ENCODE data around the gene APOA5. TPM values are rescaled to one million over a fixed set of nuclear protein-coding genes. Genes with fewer than 3 reads are reported as not detected.

The APOA5 gene
- total and polyA plus RNA-seq, 2 of the 13 experiments (the other 11 are each of a cell fraction or from before 2014, with no cell fraction given) = 44.0 to 49.1 TPM

GRCh38 chr11:116791002-116791812 is 472 bp downstream of the APOA5 start (continued):
- TF ChIP-seq ZNF407 (CRISPR knock-in tag; IDR thresholded peaks at IDR 0.05; ENCODE audit: not compliant biosample characterization) (peak; percentile 65), NAIF1 (CRISPR knock-in tag; IDR thresholded peaks at IDR 0.05; ENCODE audit: borderline replicate concordance) (no peak), CHD4 (IDR thresholded peaks at IDR 0.05; ENCODE audit: borderline replicate concordance, low read length) (no peak), FIP1L1 (IDR thresholded peaks at IDR 0.05; ENCODE audit: borderline replicate concordance, insufficient read depth, low read depth, low read length) (no peak), ZNF691 (CRISPR knock-in tag; IDR thresholded peaks at IDR 0.05; ENCODE audit: borderline replicate concordance, low read depth) (peak; percentile 65; the same call in 1 of the 2 replicates), NONO (IDR thresholded peaks at IDR 0.05) (no peak), NONO (CRISPR knock-in tag; conservative IDR thresholded peaks at IDR 0.05) (peak; percentile 66; the same call in 1 of the 2 replicates), ZNF772 (CRISPR knock-in tag; IDR thresholded peaks at IDR 0.05) (peak; percentile 65; the same call in 1 of the 2 replicates), RBAK (CRISPR knock-in tag; IDR thresholded peaks at IDR 0.05) (no peak), PRDM15 (CRISPR knock-in tag; IDR thresholded peaks at IDR 0.05) (no peak), ZNF788 (CRISPR knock-in tag; IDR thresholded peaks at IDR 0.05; ENCODE audit: borderline replicate concordance) (peak; percentile 74; the same call in 1 of the 2 replicates), TEAD2 (CRISPR knock-in tag; IDR thresholded peaks at IDR 0.05) (no peak), ZNF850 (CRISPR knock-in tag; conservative IDR thresholded peaks at IDR 0.05) (no peak)

Measured in HepG2 (cell line).